Mesodermal cell (in vitro differentiated cells): ENCODE data around the gene KLF13.

ENCODE experiments used
- H3K27ac ChIP-seq: 2 replicates; pipeline ENCODE4 v1.7.0; 2013; ENCODE audit warnings: mild to moderate bottlenecking, low read depth, low read length, moderate library complexity; ENCODE audit not compliant: severe bottlenecking
- H3K36me3 ChIP-seq: 2 replicates; pipeline ENCODE4 v1.7.1; 2013; ENCODE audit warnings: mild to moderate bottlenecking, low read length, moderate library complexity; ENCODE audit not compliant: control insufficient read depth, insufficient read depth
- H3K4me1 ChIP-seq: one replicate; pipeline ENCODE4 v1.7.1; 2013; ENCODE audit warnings: mild to moderate bottlenecking, low read length; ENCODE audit not compliant: insufficient read depth, control insufficient read depth, poor library complexity, severe bottlenecking
- H3K4me3 ChIP-seq: 2 replicates; pipeline ENCODE4 v1.7.0; 2013; ENCODE audit warnings: low read length, control low read depth, mild to moderate bottlenecking; ENCODE audit not compliant: insufficient read depth, poor library complexity, severe bottlenecking; ENCODE audit errors: extremely low read depth
- H3K9me3 ChIP-seq: 2 replicates; pipeline ENCODE4 v1.7.1; 2013; ENCODE audit warnings: mild to moderate bottlenecking, low read length, moderate library complexity; ENCODE audit not compliant: control insufficient read depth
- WGBS, 2 experiments: methylation state at CpG; one replicate each; pipeline ENCODE4 v1.1.5; 2013; ENCODE audit warnings: missing lambda C conversion rate in 2 of 2; ENCODE audit not compliant: insufficient coverage in 2 of 2; 5-methylcytosine and 5-hydroxymethylcytosine counted together

The KLF13 gene

DNA sequence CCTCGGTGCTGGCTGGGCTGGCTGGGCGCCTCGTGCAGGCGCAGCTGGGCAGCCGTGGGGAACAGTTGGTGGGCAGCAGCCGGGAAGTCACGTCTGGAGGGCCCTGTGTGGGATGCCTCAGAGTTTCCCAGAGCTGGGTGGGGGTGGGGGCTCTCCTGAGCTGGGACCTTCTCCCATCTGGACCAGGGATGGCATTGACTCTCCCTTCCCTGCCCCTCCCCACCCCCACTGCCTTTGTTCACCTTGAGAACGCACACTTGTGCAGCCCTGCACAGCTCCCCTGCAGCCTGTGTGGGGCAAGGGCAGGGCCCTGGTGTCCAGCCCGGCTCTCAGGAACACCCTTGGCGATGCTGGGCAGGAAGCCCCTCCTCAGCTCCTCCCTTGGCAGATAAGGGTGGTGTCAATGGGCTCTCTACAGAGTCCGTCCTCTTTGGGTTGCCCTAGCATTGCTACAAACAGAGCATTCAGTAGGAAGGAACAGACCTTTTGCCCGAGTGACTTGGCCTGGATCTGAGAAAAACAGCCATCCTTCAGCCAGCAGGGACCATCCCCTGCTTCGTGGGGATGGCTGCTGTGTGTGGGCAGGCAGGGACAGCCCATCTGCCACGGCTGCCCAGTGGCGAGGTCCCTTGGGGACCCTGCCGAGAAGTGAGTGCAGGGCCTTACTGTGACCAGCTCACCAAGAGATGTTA, 25.5 kb upstream of the KLF13 start:
- no peaks in the 10 kb centered on the region for H3K9me3 ChIP-seq
- 83% methylated on average over 9 to 13 of the region's 16 CpGs for WGBS, 2 experiments
- H3K4me1 ChIP-seq = peaks cover 8% of the 10 kb centered on the region
- H3K4me3 ChIP-seq = no peak overlapping the region
- H3K27ac ChIP-seq = no peak overlapping the region
- H3K36me3 ChIP-seq = no peaks in the 10 kb centered on the region

GRCh38 chr15:31301673-31301990, 25.0 kb upstream of the KLF13 start:
- Histone ChIP-seq H3K9me3 (no peaks in the 10 kb centered on the region), H3K36me3 (no peaks in the 10 kb centered on the region), H3K4me1 (peaks cover 8% of the 10 kb centered on the region), H3K4me3 (no peak overlapping the region), H3K27ac (no peak overlapping the region)
- WGBS, 2 experiments = 66 to 84% methylated on average over 2 of the region's 4 CpGs

DNA sequence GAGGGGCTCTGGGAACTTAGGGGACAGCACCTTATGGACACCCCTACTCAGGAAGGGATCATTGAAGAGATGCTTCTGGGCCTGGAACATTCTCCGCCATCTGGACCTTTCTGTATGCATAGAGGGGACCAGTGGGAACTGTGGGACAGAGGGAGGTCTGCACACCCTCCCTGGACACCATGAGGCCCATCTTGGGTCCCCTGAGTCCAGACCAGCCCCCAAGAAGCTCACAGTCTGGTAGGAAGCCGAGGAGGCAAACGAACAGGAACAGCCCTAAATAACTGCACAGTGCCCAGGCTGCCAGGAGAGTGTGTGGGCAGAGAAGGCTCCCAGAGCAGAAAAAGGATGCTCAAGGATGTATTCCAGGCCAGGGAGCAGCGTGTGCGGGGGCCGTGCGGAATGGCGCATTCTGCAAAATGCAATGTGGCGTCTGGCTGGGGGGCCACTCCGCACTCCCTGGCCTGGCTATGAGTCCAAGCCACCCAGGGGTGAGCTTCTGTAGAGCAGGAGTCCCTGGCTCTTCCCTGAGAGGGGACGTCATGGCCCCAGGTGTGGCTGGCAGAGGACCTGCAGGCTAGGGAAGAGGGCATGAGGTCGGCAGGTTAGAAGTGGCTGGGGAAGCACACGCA, 24.5 kb upstream of the KLF13 start:
- H3K4me1 ChIP-seq = peaks cover 8% of the 10 kb centered on the region
- H3K27ac ChIP-seq = no peak overlapping the region
- no peaks in the 10 kb centered on the region for H3K36me3 ChIP-seq
- no peaks in the 10 kb centered on the region for H3K9me3 ChIP-seq
- H3K4me3 ChIP-seq = no peak overlapping the region
- 90 to 94% methylated on average over 13 of the region's 13 CpGs for WGBS, 2 experiments

GRCh38 chr15:31302778-31303725, 23.6 kb upstream of the KLF13 start:
- no peak overlapping the region for H3K4me3 ChIP-seq
- no peaks in the 10 kb centered on the region for H3K9me3 ChIP-seq
- no peak overlapping the region for H3K27ac ChIP-seq
- peaks cover 8% of the 10 kb centered on the region for H3K4me1 ChIP-seq
- WGBS, 2 experiments = 50 to 62% methylated on average over 7 to 14 of the region's 17 CpGs
- no peaks in the 10 kb centered on the region for H3K36me3 ChIP-seq

GRCh38 chr15:31303726-31304648, 22.6 kb upstream of the KLF13 start:
- no peak overlapping the region for H3K27ac ChIP-seq
- no peaks in the 10 kb centered on the region for H3K36me3 ChIP-seq
- WGBS, 2 experiments = 77 to 84% methylated on average over 11 to 13 of the region's 14 CpGs
- peaks cover 8% of the 10 kb centered on the region for H3K4me1 ChIP-seq
- H3K4me3 ChIP-seq = no peak overlapping the region
- H3K9me3 ChIP-seq = no peaks in the 10 kb centered on the region

DNA sequence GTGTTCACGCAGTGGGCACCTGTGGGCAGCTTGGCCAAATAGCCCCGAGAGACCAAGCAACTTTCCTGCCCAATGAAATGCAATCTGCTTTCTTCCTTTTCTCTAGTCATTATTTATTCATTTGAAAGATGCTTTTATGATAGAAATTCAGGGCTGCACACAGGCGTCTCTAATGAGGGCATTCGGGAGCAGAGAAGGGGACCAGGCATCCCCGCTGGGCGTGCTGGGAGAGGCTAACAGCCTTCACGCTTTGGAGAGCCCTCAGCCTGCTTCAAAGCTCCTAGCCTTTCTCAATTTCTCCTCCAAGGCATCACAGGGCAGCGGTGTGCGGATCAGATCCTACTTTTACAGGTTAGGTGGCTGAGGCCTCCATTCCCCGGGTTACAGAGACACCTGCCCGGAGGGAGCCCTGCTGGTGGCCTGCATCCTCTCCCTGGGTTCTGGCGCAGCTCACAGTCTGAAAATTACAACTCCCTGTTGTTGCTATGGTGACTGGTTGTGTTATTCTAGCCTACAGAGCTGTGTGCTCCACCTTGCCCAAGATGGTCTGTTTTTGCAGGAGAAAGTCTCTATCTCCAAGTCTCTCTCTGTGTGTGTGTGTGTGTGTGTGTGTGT, 21.8 kb upstream of the KLF13 start:
- Histone ChIP-seq H3K27ac (no peak overlapping the region), H3K9me3 (no peaks in the 10 kb centered on the region), H3K4me1 (peaks cover 8% of the 10 kb centered on the region), H3K36me3 (no peaks in the 10 kb centered on the region), H3K4me3 (no peak overlapping the region)
- WGBS, 2 experiments = 93 to 95% methylated on average over 6 to 12 of the region's 12 CpGs

DNA sequence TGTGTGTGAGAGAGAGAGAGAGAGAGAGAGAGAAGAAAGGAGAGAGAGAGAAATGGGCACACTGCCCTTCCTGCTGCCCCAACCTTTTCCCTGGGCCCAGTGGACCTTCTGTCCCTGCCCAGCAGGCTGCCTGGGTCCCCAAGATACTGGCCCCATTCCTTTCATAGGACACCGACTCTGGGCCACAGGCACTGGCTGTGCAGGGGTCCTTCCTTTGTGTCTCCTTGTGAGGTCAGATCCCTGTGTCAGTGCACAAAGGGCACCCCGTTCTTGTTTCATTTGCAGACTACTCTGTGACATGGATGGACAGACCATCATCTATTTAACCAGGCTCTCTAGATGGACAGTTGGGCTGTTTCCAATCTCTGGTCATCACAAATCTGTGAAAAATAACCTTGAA, 21.3 kb upstream of the KLF13 start:
- H3K4me1 ChIP-seq = peaks cover 8% of the 10 kb centered on the region
- 83 to 90% methylated on average over 2 of the region's 2 CpGs for WGBS, 2 experiments
- no peaks in the 10 kb centered on the region for H3K9me3 ChIP-seq
- no peaks in the 10 kb centered on the region for H3K36me3 ChIP-seq
- H3K4me3 ChIP-seq = no peak overlapping the region
- H3K27ac ChIP-seq = no peak overlapping the region

DNA sequence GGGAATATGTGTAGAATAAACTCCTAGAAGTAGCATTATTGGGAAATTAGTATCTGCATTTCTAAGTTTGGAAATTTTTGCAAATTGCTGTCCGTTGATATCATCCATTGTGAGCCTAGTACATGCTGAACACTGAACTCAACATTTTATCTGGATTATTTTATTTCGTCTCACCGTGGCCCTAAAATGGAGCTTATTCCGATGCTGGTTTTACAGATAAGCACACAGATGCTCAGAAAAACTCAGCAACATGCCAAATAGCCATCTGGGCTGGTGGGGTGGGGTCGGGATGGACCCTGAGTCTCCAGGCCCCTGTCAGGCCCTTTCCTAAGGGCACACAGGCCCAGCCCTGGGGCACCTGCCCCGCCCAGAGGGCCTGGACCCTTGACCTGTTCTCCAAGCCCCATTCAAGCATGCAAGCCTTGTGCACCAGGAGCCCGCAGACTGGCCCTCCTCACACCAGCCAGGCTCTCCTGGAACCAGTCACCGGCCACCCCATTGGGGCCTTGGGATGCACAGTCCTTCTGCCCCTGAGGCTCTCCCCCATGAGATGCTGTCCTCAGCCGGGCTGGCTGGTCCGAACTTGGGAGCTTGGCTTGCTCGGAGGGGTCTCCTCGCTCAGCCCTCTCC, 20.7 kb upstream of the KLF13 start:
- 79 to 82% methylated on average over 11 to 12 of the region's 12 CpGs for WGBS, 2 experiments
- H3K9me3 ChIP-seq = no peaks in the 10 kb centered on the region
- H3K27ac ChIP-seq = peak overlapping the region; percentile 23
- peaks cover 8% of the 10 kb centered on the region for H3K4me1 ChIP-seq
- no peak overlapping the region for H3K4me3 ChIP-seq
- no peaks in the 10 kb centered on the region for H3K36me3 ChIP-seq

- H3K36me3 ChIP-seq = no peaks in the 10 kb centered on the region
- H3K4me1 ChIP-seq = peaks cover 5% of the 10 kb centered on the region
- no peaks in the 10 kb centered on the region for H3K9me3 ChIP-seq
- 25 to 28% methylated on average over 18 to 26 of the region's 30 CpGs for WGBS, 2 experiments
- H3K4me3 ChIP-seq = no peak overlapping the region
- peak overlapping the region; percentile 23 for H3K27ac ChIP-seq
Observed at GRCh38 chr15:31306426-31307269, 20.0 kb upstream of the KLF13 start.
